GM12892 (cell line): Measurements from ENCODE around the gene SH3D19.

Source experiments
- POLR2A ChIP-seq: IDR thresholded peaks from 2 replicates; pipeline ENCODE4 v1.6.1; 2011; ENCODE audit warnings: low read depth, low read length, control low read depth
- TAF1 ChIP-seq: IDR thresholded peaks from 2 replicates; pipeline ENCODE4 v1.6.1; 2011; ENCODE audit warnings: low read depth, mild to moderate bottlenecking, control low read depth, low read length, borderline replicate concordance

DNA sequence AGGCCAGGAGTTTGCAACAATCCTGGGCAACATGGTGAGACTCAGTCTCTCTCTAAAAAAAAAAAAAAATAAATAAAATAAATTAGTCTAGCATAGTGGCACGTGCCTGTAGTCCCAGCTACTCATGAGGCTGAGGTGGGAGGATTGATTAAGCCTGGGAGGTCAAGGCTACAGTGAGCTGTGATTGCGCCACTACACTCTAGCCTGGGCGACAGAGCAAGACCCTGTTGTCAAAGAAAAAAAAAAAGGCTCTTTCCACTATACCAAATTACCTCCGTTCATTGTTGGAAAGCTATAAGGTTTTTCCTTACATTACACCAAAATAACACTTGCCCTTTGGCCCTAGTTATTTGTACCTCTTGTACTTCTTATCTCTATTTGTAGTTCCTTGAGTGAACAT lies 58.3 kb downstream of the SH3D19 start:
- no peak for TF ChIP-seq POLR2A
- no peak for TF ChIP-seq TAF1
